DLD1 (cell line): ENCODE data around the gene ABCA3.

Experiments used
- in situ Hi-C: cut with HindIII; loops from 2 replicates; pipeline ENCODE4 v1.10.0; 2017; ENCODE audit warnings: low sequenced_read_pairs

ABCA3 gene

GRCh38 chr16:2358811-2359210, 18.3 kb upstream of the ABCA3 start:
- in situ Hi-C loops, result no loop called here

DNA sequence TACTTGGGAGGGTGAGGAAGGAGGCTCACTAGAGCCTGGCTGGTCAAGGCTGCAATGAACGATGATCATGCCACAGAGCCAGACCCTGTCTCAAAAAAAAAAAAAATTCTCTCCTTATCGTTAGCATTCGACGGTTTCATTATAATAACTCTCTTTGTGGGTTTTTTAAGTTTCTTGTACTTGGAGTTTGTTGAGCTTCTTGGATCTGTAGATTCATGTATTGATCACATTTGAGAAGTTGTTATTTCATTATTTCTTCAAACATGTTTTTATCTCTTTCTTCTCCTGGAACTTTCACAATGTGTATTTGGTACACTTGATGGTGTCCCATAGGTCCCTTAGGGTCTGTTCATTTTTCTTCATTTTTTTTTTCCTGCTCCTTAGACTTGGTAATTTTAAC, 16.8 kb upstream of the ABCA3 start:
- in situ Hi-C loops, result no loop called here

GRCh38 chr16:2350500-2350899, 10.0 kb upstream of the ABCA3 start:
- in situ Hi-C loops, result no loop called here

- in situ Hi-C loops, result no loop called here
These were observed 2.7 kb upstream of the ABCA3 start for GRCh38 chr16:2343211-2343610.

DNA sequence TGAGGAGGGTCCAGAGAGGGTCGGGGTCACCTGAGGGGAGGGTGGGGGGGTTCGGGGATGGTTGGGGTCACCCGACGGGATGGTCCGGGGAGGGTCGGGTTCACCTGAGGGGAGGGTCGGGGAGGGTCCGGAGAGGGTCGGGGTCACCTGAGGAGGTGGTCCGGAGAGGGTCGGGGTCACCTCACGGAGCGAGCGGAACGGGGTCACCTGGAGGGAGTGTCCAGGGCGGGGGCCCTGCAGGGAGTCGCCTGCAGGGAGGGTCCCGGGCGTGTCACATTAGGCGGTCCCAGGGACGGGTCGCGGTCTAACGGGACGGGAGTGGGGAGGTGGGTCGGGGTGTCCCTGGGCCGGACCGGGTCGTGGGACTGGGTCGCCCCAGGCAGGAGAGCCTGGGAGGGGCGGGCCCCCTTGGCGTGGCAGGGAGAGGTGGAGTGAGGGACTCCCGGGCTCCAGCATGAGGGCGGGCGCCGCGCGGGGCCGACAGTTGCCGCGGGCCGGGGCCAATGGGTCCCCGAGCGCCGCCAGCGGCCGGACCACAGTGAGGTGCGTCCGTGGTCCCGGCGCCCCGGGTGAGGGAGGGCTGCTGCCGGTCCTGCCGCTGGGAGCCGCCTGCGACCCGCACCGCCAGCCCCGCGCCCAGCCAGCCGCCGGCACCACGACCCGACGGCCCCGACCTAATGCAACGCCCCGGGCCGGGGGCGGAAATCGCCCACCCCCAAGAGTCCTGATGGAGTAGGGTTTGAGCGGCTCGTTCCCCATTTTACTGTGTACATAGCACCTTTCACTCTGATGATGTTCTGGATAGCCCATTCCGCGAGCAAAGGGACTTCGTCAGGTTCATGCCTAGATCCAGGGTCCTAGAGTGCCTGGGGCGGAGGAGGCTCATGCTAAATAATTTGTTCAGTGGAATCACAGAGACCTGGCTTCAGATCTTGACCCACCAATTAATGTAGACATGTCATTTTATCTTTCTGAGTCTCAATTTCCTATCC, 1.2 kb upstream of the ABCA3 start:
- in situ Hi-C loops, result no loop called here

- in situ Hi-C loops, result no loop called here
These were observed 725 bp downstream of the ABCA3 start for GRCh38 chr16:2339521-2340484.

- in situ Hi-C loops, result no loop called here
These were observed 2.9 kb downstream of the ABCA3 start for GRCh38 chr16:2337431-2338296.

DNA sequence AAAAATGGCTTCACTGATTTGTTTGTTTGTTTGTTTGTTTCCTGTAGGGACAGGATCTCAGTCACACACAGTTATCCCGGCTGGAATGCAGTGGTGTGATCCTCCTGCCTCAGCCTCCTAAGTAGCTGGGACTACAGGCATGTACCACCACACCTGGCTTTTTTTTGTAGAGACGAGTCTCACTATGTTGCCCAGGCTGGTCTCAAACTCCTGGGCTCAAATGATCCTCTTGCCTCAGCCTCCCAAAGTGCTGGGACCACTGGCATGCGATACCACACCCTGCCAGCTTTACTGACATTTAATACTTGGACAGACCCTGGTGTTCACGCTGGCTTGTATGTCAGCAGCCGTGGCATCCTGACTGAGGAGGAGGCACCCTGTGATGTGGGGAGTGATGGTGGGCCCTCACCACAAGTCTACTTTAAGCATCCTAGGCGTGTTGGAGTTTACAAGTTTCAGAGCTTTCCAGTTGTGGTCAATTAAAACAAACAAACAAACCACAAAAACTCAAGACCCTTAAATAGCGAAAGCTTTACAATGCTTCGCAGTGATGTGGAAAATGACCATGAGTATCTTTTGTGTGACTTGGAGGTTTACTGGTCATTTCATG, 5.1 kb downstream of the ABCA3 start:
- in situ Hi-C loops, result no loop called here

GRCh38 chr16:2333772-2334379, 6.7 kb downstream of the ABCA3 start:
- in situ Hi-C loops, result no loop called here

GRCh38 chr16:2333231-2333630, 7.3 kb downstream of the ABCA3 start:
- in situ Hi-C loops, result no loop called here

DNA sequence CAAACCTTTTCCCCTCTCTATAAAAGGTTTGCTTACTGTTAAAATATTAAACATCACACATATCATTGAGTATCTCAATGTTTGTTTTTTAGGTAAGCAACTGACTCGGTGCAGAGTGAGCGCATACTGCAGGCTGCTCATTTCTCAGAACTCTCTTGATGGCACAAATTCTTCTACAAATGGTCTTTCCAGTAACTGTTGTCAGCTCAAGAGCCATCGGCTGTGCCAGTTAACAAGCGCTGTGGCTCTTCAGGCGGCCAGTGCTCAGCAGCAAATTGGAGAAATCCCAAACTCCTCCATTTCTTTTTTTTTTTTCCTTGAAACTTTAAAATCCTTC, 8.6 kb downstream of the ABCA3 start:
- in situ Hi-C loops, result no loop called here

DNA sequence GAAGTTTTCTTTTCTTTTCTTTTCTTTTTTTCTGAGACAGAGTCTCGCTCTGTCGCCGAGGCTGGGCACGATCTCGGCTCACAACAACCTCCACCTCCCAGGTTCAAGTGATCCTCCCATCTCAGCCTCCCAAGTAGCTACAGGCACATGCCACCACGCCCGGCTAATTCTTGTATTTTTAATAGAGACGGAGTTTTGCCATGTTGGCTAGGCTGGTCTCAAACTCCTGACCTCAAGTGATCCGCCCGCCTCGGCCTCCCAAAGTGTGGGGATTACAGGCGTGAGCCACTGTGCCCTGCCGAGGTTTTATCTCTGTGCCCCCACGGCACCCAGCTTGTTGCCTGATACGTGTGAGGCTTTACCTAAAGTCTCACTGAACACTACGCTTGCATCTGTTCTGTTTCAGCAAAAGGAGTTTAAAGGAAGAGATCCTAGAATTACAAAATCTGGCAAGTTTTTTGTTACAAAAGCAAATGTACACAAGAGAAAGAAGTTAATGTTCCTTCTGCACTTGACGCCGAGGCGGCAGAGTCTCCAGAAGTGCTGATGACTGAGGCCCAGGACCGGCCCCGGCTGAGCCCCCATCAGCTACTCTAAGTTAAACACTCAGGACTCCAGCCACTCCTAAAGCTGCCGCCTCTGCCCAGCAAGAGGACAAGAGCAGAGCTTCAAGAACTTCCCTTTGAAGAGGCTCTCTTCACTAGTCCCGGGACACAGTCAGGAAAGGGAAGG, 9.2 kb downstream of the ABCA3 start:
- in situ Hi-C loops, result no loop called here

- in situ Hi-C loops, result no loop called here
These were observed 11.0 kb downstream of the ABCA3 start for GRCh38 chr16:2329532-2329931.

- in situ Hi-C loops, result no loop called here
These were observed 12.1 kb downstream of the ABCA3 start for GRCh38 chr16:2328428-2328827.

DNA sequence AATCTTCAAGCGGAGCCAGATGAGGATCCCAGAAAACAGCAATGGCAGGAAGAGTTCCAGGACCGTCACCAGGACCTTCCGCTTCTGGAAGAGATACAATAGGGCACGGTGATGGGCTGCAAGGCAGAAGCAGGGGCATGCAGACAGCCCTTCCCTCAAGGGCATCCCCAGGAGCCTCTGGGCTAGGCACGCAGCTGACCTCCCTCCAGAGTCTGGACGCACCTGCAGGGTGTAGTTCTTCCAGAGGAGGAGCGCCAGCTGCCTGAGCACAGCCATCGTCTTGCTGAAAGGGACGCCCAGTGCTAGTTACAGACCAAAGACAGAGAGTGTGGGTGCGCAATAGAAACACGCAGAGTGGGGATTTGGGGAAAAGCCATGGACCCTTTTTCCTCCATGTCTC, 14.3 kb downstream of the ABCA3 start:
- in situ Hi-C loops, result no loop called here

DNA sequence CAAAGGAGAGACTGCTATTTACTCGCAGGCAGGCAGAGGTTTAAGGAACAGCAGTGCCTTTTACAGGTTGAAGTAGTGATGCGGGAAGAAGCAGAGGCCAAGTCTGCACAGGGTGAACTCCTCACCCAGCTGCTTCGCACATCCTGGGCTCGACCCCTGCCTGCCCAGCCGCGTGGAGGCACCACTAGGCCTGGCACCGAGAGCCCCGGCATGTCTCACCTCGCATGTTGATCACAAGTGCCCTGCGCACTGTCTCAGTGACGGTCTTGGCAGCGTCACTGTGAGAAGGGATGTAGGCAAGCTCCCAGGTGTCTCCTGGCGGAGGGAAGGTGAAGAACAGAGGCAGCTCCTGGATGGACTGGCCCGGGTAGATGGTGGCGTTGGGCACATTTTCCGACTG, 14.7 kb downstream of the ABCA3 start:
- in situ Hi-C loops, result no loop called here

DNA sequence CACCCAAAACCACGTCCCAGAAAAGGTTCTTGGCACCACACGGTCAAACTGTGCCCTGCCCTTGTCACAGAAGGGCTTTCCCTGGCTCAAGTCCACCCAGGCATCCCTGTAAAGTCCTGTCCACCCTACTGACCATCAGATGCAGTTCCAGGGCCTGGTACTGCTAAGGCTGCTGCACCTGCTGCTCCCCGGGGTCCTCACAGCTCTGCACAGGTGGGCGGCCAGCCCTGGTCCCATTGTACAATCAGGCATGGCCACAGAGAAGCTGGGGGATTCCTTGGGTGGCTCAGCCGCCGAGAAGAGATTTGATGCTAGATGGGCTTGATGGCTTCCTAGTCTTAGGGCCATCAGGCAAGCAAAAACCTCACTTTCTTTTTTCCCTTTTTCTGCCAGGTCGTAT, 15.3 kb downstream of the ABCA3 start:
- in situ Hi-C loops, result no loop called here

GRCh38 chr16:2324296-2324859, 16.1 kb downstream of the ABCA3 start:
- in situ Hi-C loops, result no loop called here

DNA sequence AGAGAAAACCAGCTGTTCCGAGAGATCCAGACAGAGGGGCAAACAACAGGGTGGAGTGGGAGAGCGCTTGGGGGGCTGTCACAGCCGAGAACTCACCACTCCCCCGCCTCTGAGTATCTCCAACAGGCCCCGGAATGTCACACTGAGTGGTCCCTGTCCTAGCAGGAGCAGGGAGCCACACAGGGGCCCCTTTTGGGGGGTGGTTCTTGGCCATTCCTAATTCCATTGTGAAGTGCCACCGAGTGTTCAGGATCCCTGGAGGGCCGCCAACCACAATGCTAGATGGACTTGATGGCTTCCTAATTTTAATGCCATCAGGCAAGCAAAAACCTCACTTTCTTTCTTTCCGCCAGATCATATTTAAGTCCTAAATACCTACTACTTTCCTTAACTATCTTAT, 16.8 kb downstream of the ABCA3 start:
- in situ Hi-C loops, result no loop called here
